ENCODE measurements around the gene KCNMA1. TPM values are rescaled to one million over a fixed set of nuclear protein-coding genes. Genes with fewer than 3 reads are reported as not detected.

The KCNMA1 gene

GRCh38 chr10:76829724-76830123, 807.9 kb downstream of the KCNMA1 start:
- Histone ChIP-seq H3K36me3 (replicated peaks in 1 of 2; ENCODE audit: control insufficient read depth in 2 of 2, insufficient read depth in 2 of 2, low read length in 2 of 2) (no peaks in the 10 kb centered on the region), H3K4me3 (ENCODE audit: low read length in 2 of 2) (no peak overlapping the region), H2BK12ac (ENCODE audit: low read length) (no peak overlapping the region), H3K23ac (ENCODE audit: low read depth, low read length, poor library complexity) (no peak overlapping the region), H3K14ac (ENCODE audit: low read length) (no peak overlapping the region), H2BK120ac (ENCODE audit: low read depth, low read length) (no peak overlapping the region), H3K4me1 (ENCODE audit: control insufficient read depth in 2 of 2, insufficient read depth in 1 of 2, low read depth in 1 of 2, low read length in 2 of 2) (no peaks in the 10 kb centered on the region), H2AK5ac (ENCODE audit: low read depth, low read length) (no peak overlapping the region), H3K27me3 (ENCODE audit: control insufficient read depth in 3 of 3, insufficient read depth in 3 of 3, low read depth in 1 of 3, low read length in 3 of 3) (no peaks in the 10 kb centered on the region), H3K18ac (ENCODE audit: low read length) (no peak overlapping the region), H3K9ac (ENCODE audit: low read depth, low read length, poor library complexity) (no peak overlapping the region), H3K4me2 (ENCODE audit: insufficient read depth, low read length, poor library complexity, severe bottlenecking) (no peak overlapping the region), H3K4ac (ENCODE audit: low read length) (no peak overlapping the region), H4K8ac (ENCODE audit: low read depth, low read length) (no peak overlapping the region), H3K9me3 (replicated peaks in 1 of 2; ENCODE audit: control insufficient read depth in 2 of 2, insufficient read depth in 1 of 2, low read depth in 1 of 2, low read length in 2 of 2) (no peaks in the 10 kb centered on the region), H2AFZ (ENCODE audit: low read length) (no peak overlapping the region), H2BK5ac (ENCODE audit: low read length) (no peak overlapping the region), H4K91ac (ENCODE audit: low read depth, low read length, poor library complexity) (no peak overlapping the region), H3K79me1 (ENCODE audit: low read depth, low read length) (no peaks in the 10 kb centered on the region), H3K27ac (replicated peaks; ENCODE audit: low read length) (no peak overlapping the region), H2BK15ac (ENCODE audit: low read length) (no peak overlapping the region)
- no CpG with 5 or more reads among the region's 2 CpGs for WGBS, 2 donors (ENCODE audit: extremely low coverage in 2 of 2, insufficient read length in 2 of 2, insufficient replicate concordance in 1 of 2)
- DNase-seq (ENCODE audit: low spot score): no peak

Small RNA genes lying within 50 kb of the gene (small RNA-seq; reads per million reads assigned to genes)
- gene ATP5MC1P8 (ENCODE audit: insufficient read depth) (not detected), gene COX6CP15 (ENCODE audit: insufficient read depth) (not detected), gene RF00322 (ENCODE audit: insufficient read depth) (not detected), gene RNA5SP321 (ENCODE audit: insufficient read depth) (not detected)

Data from neuronal stem cell (in vitro differentiated cells).